DMS114 treated with DMSO at 0.1 percent for 48 hours (cell line): Measurements from ENCODE around the gene SLC31A1.
"Not testable (repeated sequence)": the region's sequence is repeated elsewhere in the genome, so short reads cannot be mapped to it uniquely, and the experiment has no call there.

Experiments
- DNase-seq: peaks from one replicate; lab custom pipeline; 2025; ENCODE audit not compliant: unreplicated experiment; lab: John Stamatoyannopoulos, UW

The SLC31A1 gene

GRCh38 chr9:113220467-113221002 is 809 bp upstream of the SLC31A1 start:
- DNase-seq, result no peak

- no peak for DNase-seq
These were observed 597 bp downstream of the SLC31A1 start for GRCh38 chr9:113221800-113222481.

DNA sequence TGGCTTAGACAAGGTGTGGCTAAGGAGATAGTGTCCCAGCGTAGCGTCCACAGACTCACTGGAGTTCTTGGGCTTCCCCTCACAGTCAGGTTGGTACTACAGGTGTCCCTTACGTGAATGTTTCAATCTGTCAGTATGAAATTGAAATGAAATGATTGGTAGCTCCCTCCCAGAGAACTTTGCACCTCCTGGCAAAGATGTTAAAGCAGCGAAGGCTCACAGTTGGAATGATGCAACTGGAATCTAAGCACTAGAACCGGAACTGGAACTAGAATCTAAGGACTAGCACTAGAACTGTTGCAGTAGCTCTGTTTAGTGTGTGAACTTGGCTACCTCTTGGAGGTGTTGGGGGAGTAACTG is 1.1 kb downstream of the SLC31A1 start:
- DNase-seq, result no peak

- no peak for DNase-seq
These were observed 2.6 kb downstream of the SLC31A1 start for GRCh38 chr9:113223963-113224362.

DNA sequence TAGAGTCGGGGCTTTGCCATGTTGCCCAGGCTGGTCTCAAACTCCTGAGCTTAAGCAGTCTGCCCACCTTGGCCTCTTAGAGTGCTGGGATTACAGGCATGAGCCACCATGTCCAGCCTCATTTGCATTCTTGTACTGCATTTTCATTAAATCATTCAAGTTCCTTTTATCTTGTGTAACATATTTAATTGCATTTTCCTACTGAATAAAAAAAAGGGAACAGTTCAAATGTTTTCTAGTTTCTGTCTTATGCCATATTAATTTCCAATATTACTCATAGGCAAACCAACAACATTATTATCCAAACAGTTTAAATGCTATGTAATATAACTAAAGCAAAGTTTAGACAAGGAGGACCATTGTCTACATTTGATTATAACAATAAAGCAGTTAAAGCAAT is 6.1 kb downstream of the SLC31A1 start:
- DNase-seq, result no peak

GRCh38 chr9:113228130-113228665 is 6.9 kb downstream of the SLC31A1 start:
- no peak for DNase-seq

DNA sequence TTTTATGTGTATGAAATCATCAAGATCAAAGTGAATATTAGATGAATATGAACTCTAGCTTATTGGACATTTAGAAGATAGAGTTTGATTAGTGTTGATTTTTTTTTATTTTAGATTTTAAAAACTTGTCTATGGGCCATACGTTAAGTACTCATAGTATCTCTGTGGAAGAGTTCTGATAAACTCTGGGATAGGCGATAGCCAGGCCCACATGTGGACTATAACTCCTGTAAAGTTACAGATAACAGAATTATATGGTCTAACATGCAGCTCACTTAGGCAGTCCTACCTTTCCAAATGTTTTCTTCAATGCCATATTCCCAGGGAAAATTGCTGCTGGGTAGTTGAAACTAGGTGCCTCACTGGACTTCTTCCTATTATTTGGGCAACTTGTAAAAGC is 10.4 kb downstream of the SLC31A1 start:
- no peak for DNase-seq

DNA sequence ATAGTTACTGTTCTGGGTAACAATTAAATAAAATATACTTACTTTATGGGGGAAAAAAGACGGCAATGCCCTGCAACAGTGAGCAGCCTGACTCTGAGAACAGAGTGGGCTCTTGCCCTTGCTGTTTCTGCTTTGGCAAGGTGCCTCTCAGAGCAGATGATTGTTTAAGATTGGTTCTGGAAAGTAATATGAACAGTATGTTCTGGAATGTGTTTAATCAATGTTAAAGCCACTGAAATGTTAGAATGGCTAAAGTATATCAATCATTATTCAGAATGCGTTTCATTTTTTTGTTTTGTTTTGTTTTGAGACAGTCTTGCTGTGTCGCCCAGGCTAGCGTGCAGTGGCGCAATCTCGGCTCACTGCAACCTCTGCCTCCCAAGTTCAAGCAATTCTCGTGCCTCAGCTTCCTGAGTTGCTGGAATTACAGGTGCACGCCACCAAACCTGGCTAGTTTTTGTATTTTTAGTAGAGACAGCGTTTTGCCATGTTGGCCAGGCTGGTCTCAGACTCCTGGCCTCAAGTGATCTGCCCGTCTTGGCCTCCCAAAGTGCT is 14.4 kb downstream of the SLC31A1 start:
- not testable (repeated sequence) for DNase-seq

DNA sequence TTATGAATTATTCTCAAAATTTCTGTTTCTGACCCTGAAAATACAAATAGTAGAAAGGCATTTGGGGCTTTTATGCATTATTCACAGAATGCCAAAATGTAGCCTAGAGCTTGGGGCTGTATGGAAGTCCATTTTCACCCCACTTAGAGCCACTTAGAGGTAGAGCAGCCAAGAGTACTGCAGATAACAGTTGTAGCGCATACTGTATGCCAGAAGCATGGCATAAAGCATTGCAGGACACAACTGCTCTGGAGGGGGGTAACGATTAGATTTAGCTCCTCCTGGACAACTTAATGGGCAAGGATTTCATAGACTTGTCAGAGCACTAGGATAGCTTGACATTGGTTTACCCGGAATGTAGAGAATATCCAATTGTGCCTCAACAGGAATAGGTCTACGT is 15.7 kb downstream of the SLC31A1 start:
- DNase-seq, result no peak

DNA sequence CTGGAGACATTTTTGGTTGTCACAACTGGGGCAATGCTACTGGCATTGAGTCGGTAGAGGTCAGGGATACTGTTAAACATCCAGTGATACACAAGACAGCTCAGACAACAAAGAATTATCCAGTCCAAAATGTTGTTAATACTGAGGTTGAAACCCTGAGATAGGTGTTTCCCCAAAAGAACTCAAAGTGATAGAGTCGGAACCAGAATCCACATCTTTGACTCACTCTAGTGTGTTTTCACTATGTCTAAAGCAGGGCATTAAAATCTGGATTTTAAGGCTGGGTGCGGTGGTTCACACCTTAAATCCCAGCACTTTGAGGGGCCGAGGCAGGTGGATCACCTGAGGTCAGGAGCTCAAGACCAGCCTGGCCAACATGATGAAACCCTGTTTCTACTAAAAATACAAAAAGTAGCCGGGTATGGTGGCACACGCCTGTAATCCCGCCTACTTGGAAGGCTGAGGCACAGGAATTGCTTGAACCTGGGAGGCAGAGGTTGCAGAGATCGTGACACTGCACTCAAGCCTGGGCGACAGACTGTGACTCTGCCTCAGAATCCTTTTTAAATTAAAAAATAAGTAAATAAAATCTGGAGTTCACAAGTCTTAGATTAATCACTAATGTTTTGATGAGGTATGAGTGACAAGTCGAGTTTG is 17.0 kb downstream of the SLC31A1 start:
- DNase-seq, result no peak

GRCh38 chr9:113238859-113239232 is 17.5 kb downstream of the SLC31A1 start:
- DNase-seq, result no peak

DNA sequence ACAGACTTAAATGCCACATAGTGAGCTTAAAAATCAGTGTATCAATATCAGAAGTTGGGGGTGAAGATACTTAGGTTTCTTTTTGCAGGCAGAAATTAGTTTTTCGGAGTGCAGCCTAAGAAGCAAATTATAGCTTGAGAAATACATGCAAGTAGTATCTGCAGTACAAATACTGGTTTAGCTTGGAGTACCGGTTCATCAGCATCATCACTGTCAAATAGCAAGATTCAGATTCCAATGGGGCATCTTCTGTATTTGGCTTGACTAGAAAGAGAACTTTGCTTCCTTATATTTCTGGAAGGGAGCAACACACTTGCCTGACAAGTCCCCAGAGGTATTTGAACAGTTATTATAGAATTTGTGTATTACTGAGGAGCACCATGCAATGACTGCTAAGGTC is 19.8 kb downstream of the SLC31A1 start:
- DNase-seq, result no peak

- DNase-seq, result no peak
These were observed 23.2 kb downstream of the SLC31A1 start for GRCh38 chr9:113244556-113244955.

GRCh38 chr9:113245894-113246293 is 24.6 kb downstream of the SLC31A1 start:
- no peak for DNase-seq

GRCh38 chr9:113246928-113247327 is 25.6 kb downstream of the SLC31A1 start:
- DNase-seq, result no peak

DNA sequence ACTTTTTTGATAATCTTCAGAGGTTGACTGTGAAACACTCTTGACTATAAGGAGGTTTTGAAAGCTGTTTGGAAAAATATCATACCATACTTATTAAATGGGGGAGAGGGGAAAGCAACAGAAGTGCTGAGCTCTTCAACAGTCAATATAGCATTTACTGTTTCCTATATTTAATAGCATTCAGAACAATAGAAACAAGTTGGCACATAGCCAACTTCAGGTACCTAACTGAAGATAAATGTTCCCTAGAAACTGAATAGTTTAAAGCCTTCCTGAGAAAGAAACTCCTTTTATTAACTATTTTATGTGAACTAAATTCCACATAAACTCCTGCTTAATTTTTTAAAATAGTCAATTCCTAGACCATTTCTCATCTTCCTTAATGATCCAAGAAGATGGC is 26.3 kb downstream of the SLC31A1 start:
- DNase-seq, result no peak

DNA sequence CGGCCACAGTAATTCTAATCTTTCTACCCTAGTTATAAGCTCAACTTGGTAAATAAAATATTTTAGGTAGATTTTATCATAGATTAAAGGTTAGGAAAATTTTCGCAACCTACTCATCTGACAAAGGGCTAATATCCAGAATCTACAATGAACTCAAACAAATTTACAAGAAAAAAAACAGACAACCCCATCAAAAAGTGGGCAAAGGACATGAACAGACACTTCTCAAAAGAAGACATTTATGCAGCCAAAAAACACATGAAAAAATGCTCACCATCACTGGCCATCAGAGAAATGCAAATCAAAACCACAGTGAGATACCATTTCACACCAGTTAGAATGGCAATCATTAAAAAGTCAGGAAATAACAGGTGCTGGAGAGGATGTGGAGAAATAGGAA is 28.3 kb downstream of the SLC31A1 start:
- not testable (repeated sequence) for DNase-seq

DNA sequence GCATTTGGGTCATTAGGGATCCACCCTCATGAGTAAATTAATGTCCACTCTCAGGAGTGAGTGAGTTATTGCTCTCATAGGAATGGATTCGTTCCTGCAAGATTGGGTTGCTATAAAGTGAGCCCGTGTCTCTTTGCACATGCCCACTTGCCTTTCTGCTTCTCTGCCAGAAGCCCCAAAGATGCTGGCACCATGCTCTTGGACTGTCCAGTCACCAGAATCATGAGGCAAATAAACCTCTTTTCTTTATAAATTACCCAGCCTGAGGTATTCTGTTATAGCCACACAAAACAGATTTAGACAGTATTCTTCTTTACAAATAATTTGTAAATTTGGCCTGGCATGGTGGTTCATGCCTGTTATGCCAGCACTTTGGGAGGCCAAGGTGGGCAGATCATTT is 29.5 kb downstream of the SLC31A1 start:
- DNase-seq, result no peak

DNA sequence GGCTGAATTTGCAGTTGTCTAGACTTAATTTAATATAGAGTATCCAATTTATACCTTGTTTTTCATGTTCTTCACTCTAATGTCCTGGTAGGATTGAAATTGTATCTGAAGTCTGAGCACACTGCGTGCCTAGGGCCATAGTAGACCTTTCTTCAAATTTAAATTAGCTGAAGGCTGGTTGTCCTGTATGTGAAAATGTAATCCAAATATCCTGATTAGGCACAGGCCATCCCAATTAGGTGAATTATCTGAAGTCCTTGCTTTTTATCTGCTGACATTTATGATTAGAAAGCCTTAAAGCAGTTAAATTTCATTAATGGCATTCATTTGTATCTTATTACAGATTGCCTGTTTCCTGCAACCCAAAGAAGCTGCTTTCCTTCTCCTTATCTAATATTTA is 33.6 kb downstream of the SLC31A1 start:
- DNase-seq, result no peak

DNA sequence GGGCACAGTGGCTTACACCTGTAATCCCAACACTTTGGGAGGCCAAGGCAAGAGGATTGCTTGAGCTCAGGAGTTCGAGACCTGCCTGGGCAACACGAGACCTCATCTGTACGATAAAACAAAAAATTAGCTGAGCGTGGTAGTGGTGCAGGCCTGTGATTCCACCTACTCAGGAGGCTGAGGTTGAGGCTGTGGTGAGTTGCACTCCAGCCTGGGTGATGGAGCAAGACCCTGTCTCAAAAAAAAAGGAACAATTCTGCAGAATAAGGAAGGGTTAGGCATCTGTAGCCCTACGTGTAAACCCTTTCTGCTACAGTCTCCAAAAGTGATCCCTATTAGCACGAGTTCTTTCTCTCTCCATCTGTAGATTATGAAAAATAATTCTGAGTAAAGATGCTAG is 34.1 kb downstream of the SLC31A1 start:
- no peak for DNase-seq

DNA sequence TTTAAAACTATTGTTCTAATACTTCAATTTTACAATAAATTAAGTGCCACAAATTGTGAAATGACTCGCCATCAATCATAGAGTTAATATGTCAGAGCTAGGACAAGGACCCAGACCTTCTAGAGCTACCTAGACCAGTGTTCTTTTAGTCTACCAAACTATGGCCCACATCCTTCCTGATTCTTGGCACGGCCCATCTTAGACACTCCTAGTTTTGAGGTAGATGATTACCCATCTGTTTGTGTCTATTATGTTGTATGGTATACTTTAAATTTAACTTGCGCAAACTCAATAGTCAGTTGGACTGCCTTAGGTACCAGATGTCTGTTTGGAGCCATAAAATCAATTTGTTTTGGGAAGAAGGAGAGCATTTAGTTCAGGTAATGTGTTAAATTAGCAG is 36.5 kb downstream of the SLC31A1 start:
- DNase-seq, result no peak

- no peak for DNase-seq
These were observed 36.9 kb downstream of the SLC31A1 start for GRCh38 chr9:113258282-113258681.
